ENCODE measurements around the gene RBM20.

DNA sequence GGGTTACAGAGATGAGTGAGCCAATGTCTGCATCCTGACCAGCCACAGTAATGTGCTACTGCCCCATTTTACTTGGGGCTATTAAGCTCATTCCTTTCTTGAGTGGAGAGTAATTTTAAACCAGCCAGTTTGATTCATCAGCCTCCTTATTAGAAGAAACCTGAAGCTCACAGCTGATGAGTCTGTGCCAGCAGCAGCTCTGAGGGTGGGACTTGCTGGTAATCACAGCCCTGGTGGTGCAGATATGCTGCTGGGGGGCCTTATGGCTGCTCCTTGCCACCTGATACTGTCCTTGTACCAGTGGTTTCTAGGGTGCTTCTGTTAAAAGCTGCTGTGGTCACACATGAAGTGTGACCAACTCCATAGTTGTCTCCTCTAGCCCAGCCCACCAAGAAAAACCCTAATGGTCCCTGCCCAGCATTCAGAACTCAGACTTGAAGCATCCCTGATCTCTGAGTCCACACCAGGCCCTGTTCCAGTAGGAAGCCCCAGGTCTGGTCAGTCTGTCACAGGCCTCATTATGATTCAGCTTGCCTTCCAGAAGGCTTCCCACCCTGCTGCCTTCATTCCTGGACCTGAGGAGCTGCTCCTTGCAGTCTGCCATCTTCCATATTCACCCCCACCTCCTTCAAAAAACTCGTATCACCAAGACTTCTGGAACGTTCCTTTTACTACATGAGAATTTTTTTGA, 28.9 kb upstream of the RBM20 start:
- no peak for TF ChIP-seq CTCF (IDR thresholded peaks at IDR 0.05)
- TF ChIP-seq EZH2 (IDR thresholded peaks at IDR 0.05) = no peak

Data from neural progenitor cell (in vitro differentiated cells).